T-helper 1 cell treated with Interleukin-12 subunit alpha and Interleukin-12 subunit beta and Interleukin-4 antibody, amounts not matched to agents 30 μg/mL and 1 μg/mL, for 36 hours (primary cell): ENCODE measurements around the gene TRAPPC10.

Experiments used
- H3K27ac Mint-ChIP-seq: one replicate; pipeline ENCODE4 v1.8.0; 2021; ENCODE audit warnings: mild to moderate bottlenecking, mixed read lengths
- H3K27me3 Mint-ChIP-seq: one replicate; pipeline ENCODE4 v1.8.0; 2021; ENCODE audit warnings: low read depth, mixed read lengths
- H3K36me3 Mint-ChIP-seq: one replicate; pipeline ENCODE4 v1.8.0; 2021; ENCODE audit warnings: low read depth, mixed read lengths
- H3K4me1 Mint-ChIP-seq: one replicate; pipeline ENCODE4 v1.8.0; 2021; ENCODE audit warnings: low read depth, mixed read lengths
- H3K4me3 Mint-ChIP-seq: one replicate; pipeline ENCODE4 v1.8.0; 2021; ENCODE audit warnings: mild to moderate bottlenecking, moderate library complexity, mixed read lengths
- H3K9me3 Mint-ChIP-seq: one replicate; pipeline ENCODE4 v1.8.0; 2021; ENCODE audit warnings: mixed read lengths

TRAPPC10 gene, protein sequence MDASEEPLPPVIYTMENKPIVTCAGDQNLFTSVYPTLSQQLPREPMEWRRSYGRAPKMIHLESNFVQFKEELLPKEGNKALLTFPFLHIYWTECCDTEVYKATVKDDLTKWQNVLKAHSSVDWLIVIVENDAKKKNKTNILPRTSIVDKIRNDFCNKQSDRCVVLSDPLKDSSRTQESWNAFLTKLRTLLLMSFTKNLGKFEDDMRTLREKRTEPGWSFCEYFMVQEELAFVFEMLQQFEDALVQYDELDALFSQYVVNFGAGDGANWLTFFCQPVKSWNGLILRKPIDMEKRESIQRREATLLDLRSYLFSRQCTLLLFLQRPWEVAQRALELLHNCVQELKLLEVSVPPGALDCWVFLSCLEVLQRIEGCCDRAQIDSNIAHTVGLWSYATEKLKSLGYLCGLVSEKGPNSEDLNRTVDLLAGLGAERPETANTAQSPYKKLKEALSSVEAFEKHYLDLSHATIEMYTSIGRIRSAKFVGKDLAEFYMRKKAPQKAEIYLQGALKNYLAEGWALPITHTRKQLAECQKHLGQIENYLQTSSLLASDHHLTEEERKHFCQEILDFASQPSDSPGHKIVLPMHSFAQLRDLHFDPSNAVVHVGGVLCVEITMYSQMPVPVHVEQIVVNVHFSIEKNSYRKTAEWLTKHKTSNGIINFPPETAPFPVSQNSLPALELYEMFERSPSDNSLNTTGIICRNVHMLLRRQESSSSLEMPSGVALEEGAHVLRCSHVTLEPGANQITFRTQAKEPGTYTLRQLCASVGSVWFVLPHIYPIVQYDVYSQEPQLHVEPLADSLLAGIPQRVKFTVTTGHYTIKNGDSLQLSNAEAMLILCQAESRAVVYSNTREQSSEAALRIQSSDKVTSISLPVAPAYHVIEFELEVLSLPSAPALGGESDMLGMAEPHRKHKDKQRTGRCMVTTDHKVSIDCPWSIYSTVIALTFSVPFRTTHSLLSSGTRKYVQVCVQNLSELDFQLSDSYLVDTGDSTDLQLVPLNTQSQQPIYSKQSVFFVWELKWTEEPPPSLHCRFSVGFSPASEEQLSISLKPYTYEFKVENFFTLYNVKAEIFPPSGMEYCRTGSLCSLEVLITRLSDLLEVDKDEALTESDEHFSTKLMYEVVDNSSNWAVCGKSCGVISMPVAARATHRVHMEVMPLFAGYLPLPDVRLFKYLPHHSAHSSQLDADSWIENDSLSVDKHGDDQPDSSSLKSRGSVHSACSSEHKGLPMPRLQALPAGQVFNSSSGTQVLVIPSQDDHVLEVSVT

DNA sequence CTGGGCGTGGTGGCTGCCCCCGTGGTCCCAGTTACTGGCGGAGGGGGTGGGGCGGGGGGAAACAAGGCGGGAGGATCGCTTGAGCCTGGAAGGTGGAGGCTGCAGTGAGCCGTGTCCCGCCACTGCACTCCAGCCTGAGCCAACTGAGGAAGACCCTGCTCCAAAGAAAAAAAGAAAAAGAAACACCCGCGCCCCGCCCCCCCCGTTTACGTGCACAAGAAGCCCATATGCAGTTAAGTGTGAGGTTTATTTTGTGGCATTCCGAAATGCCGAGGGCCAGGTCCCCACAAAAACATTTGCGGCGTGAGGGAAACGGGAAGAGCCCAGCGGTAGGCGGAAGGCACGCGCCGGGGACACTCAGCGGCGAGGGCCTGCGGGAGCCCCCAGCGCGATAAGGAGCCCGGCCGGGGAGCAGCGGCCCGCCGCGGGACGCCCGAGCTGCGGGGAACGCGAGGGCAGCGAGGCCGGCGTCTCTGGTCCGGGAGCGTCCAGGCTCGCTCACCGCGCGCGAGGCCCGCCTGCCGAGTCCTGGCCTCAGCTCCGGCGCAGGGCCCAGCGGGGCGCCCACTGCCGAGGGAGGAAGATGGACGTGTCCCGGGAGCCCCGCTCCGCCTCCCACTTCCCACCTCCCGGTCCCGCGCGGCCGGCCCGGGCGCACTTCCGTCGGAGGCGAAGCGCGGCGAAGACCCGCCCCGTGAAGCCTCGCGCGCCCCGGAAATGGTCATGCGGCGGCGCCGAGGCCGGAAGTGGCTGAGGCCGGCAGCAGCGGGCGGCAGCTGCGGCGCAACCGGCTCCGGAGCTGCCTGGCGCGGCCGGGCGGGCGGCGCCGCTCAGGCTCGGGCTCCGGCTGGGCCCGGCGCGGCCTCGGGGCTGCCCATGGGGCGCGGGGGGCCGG is at the start of gene TRAPPC10:
Gene TRAPPC10 (plus strand): TSS at position 731 of the 895 bp plus-strand sequence. CDS start 185 bp downstream, outside the sequence.
- Mint-ChIP-seq H3K27me3 (peaks cover 4% of the 10 kb centered on the region), H3K4me1 (peaks cover 42% of the 10 kb centered on the region), H3K9me3 (no peaks in the 10 kb centered on the region), H3K36me3 (peaks cover 14% of the 10 kb centered on the region), H3K27ac (peak within 1 kb of the TSS; percentile 91), H3K4me3 (peak within 1 kb of the TSS; percentile 90)

DNA sequence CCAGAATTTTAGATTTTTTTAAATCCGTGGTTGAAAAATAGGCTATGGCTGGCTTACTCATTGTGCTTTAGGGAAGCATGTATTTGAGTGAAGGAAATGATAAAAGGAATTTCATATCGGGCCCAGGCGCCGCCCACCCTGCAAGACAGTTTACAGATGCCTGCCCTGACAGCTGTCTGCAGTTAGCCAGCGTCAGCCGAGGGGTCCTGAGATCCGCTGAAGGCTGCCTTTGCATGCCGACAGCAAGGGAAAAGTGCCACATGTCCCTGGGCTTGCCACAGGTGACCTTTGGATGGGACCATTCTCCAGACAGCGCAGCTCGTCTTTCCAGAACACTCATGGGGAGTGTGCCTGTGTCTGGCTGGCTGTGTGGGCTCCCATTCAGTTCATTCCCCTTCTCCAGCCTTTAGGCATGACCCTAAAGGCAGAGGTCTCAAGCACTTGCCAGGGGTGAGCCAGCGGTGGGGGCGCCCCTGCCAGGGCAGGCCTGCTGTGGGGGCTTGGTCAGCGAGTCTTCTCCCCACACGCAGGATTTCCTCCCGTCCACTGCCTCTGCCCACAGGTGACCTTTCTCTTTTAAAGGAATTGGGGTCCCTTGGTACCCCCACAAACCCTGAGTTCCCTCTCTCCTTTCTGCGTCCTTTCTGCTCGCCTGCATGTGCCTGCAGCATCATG is 46.1 kb upstream of the TRAPPC10 start:
- no peaks in the 10 kb centered on the region for H3K27me3 Mint-ChIP-seq
- no peak overlapping the region for H3K27ac Mint-ChIP-seq
- H3K4me1 Mint-ChIP-seq, result peaks cover 12% of the 10 kb centered on the region
- no peaks in the 10 kb centered on the region for H3K9me3 Mint-ChIP-seq
- no peak overlapping the region for H3K4me3 Mint-ChIP-seq
- H3K36me3 Mint-ChIP-seq, result peaks cover 32% of the 10 kb centered on the region

DNA sequence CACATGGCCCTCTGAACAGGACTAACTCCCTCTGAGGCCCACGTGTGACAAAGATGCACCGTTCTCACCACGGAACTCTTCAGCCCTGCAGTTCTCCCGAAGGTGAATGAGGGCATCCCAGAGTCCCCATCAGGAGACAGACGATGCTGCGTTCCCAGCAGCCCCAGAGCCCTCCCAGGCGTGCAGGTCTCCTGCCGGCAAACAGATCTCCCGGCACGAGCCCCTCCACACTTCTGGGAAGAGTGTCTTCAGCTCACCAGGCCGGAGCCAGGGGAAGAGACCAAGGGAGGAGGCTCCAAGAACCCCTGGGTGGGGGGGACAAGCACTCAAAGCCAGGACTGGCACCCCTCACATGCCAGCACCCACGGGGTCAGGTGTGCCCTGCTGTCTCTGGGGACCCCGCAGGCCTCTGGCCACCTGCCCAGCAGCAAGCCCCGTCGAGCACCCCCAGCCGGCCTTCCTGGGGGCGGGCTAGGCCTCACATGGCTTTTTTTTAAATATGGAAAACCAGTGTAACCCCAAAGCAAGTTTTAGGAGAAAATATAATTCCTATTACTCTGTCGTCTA is 45.1 kb upstream of the TRAPPC10 start:
- no peak overlapping the region for H3K4me3 Mint-ChIP-seq
- H3K36me3 Mint-ChIP-seq, result peaks cover 27% of the 10 kb centered on the region
- H3K27me3 Mint-ChIP-seq, result no peaks in the 10 kb centered on the region
- H3K4me1 Mint-ChIP-seq, result peaks cover 5% of the 10 kb centered on the region
- no peak overlapping the region for H3K27ac Mint-ChIP-seq
- H3K9me3 Mint-ChIP-seq, result no peaks in the 10 kb centered on the region

DNA sequence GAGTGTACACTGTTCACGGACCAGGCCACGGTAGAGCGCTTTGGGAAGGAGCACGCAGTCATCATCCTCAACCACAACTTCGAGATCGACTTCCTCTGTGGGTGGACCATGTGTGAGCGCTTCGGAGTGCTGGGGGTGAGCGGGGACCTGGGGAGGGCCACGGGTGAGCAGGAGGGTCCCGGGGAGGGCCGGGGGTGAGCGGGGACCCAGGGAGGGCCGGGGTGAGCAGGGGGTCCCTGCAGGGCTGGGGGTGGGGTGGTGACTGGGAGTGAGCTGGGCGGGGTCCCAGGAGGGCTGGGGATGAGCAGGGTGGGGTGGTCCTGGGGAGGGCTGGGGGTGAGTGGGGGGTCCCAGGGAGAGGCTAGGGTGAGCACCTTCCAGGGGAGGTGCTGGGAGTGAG is 44.1 kb upstream of the TRAPPC10 start:
- Mint-ChIP-seq H3K9me3 (no peaks in the 10 kb centered on the region), H3K27me3 (no peaks in the 10 kb centered on the region), H3K4me3 (no peak overlapping the region), H3K4me1 (peaks cover 4% of the 10 kb centered on the region), H3K27ac (peak overlapping the region; percentile 33), H3K36me3 (peaks cover 20% of the 10 kb centered on the region)

DNA sequence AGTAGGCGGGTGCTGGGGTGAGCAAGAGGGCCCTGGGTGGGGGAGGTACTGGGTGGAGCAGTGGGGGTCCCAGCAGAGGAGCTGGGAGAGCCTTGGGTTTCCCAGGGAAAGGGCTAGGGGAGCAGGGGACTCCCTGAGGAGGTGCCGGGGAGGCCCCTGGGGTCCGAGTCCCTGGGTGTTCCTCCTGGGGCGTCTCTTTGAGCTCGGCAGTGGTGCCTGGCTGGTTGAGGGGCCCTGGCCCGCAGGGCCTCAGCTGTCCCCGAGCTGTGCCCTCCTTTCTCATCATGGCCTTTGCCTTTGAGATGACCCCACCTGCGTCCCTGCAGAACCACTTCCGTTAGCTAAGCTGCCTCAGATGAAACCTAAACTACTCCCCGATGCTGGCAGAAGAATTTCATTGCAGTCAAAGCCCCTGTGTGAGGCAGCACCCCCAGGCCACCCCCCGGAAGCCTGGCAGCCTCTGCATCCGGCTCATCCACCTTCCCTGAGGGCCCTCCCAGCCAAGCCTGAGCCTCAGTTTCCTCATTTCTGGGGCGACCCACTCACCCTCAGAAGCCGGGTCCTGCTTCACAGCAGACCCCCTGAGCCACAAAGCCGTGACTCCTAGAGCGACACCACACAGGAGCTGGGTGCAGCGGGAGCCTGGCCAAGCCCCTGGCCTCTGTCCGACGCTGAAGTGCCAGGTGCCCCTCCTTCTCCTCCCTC is 43.5 kb upstream of the TRAPPC10 start:
- peaks cover 17% of the 10 kb centered on the region for H3K36me3 Mint-ChIP-seq

DNA sequence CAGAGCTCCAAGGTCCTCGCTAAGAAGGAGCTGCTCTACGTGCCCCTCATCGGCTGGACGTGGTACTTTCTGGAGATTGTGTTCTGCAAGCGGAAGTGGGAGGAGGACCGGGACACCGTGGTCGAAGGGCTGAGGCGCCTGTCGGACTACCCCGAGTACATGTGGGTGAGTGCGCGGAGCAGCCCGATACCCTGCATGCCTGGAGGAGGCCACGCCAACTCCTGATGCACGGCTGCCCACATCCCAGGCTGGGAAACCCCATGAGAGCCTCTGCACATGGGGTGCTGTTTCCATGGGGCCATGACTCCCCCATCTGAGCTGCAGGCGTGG is 43.0 kb upstream of the TRAPPC10 start:
- no peak overlapping the region for H3K27ac Mint-ChIP-seq
- H3K4me3 Mint-ChIP-seq, result no peak overlapping the region
- no peaks in the 10 kb centered on the region for H3K27me3 Mint-ChIP-seq
- H3K9me3 Mint-ChIP-seq, result no peaks in the 10 kb centered on the region
- H3K36me3 Mint-ChIP-seq, result peaks cover 13% of the 10 kb centered on the region
- H3K4me1 Mint-ChIP-seq, result peaks cover 2% of the 10 kb centered on the region

More for the DNA sequence above, 43.5 kb upstream of the TRAPPC10 start:
- Mint-ChIP-seq H3K4me1 (peaks cover 2% of the 10 kb centered on the region), H3K4me3 (no peak overlapping the region), H3K27me3 (no peaks in the 10 kb centered on the region), H3K27ac (no peak overlapping the region), H3K9me3 (no peaks in the 10 kb centered on the region)

DNA sequence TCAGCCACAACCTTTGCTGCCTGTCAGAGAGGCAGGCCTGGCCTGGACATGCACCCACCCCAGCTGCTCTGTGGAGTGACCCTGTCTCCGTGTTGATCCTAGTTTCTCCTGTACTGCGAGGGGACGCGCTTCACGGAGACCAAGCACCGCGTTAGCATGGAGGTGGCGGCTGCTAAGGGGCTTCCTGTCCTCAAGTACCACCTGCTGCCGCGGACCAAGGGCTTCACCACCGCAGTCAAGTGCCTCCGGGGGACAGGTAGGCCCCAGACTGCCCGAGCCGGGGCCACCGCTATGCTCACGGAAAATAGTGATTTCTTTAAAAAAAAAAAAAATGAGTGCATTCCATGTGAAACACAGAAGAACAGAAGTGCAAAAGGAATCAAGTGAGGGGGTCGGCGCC is 41.6 kb upstream of the TRAPPC10 start:
- Mint-ChIP-seq H3K4me3 (no peak overlapping the region), H3K9me3 (no peaks in the 10 kb centered on the region), H3K27me3 (no peaks in the 10 kb centered on the region), H3K36me3 (peaks cover 17% of the 10 kb centered on the region), H3K27ac (no peak overlapping the region), H3K4me1 (peaks cover 10% of the 10 kb centered on the region)

DNA sequence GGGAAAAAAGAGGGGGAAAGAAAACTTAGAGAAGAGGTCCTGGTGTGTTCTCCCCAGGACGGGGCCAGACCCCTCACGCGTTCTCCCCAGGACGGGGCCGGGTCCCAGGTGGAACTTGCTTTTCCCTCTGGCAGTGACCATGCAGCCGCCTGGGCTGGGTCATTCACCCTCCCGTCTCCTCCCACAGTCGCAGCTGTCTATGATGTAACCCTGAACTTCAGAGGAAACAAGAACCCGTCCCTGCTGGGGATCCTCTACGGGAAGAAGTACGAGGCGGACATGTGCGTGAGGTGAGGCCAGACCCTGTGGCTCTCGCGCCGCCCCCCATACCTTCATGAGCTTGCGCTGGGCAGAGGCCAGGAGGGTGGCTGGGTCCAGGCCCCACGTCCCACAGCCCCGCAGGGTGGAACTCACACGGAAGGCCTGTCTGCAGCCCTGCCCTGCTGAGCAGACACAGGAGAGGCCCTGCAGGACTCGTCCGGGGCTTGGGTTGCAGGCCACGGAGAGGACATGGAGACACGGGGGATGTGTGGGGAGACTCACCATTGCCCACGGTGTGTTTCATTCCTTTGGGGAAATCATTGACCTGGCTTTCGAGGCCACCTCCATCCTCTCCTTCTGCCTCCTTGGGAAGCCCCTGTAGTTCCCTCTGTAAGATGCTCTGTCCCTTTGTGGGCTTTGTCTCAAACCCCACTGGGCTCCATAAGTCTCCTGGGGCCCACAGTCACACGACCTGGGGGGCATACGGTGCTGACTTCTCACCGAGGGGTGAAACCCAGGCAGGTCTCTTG is 40.7 kb upstream of the TRAPPC10 start:
- Mint-ChIP-seq H3K4me1 (peaks cover 13% of the 10 kb centered on the region), H3K4me3 (no peak overlapping the region)

DNA sequence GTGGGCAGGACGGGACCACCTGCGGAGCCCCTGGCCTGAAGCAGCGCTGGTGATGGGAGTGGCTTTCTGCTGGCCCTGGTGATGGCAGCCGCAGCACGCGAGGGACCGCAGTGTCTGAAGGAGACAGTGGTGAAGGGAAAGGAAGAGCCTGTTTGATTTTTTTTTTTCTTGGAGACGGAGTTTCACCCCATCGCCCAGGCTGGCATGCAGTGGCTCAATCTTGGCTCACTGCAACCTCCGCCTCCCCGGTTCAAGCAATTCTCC is 40.2 kb upstream of the TRAPPC10 start:
- Mint-ChIP-seq H3K27ac (no peak overlapping the region), H3K4me1 (peaks cover 13% of the 10 kb centered on the region), H3K9me3 (no peaks in the 10 kb centered on the region), H3K4me3 (no peak overlapping the region), H3K36me3 (peaks cover 19% of the 10 kb centered on the region), H3K27me3 (no peaks in the 10 kb centered on the region)

More for the DNA sequence above, 40.7 kb upstream of the TRAPPC10 start:
- H3K27me3 Mint-ChIP-seq, result no peaks in the 10 kb centered on the region
- H3K27ac Mint-ChIP-seq, result no peak overlapping the region
- peaks cover 19% of the 10 kb centered on the region for H3K36me3 Mint-ChIP-seq
- H3K9me3 Mint-ChIP-seq, result no peaks in the 10 kb centered on the region

DNA sequence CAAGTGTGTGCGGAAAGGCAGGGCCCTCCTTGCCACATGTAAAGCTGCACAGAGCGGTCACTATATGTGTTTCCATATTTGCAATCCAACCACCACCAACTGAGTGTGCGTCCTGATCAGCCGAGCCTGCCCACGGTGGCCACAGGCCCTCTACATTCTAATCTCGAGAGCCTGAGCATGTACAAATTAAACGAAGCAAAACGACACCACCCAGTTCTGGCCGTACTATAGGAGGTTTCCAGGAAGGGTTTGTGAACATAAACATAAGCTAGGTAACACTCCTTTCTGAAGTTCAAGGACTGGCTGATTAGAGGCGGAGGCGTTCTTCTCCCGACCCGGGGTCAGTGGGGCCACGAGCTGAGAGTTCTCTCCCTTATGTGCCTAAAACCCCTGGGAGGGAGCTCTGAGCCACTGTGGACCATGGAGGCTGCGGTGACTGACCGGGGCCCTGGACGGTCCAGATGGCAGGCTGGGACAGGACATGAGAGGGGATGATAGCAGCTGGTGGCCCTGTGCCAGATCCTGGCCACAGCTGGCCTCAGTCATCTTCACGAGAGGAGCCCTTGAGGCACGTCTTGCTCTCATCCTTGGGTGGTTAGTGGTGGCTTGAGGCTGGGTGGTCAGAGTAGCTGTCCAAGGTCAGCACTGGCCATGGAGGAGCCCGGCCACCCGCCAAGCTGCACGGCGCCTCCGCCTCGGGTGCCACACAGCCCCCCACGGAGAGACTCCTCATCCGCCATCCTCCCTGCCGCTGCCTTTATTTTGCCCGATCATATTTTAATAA is 39.1 kb upstream of the TRAPPC10 start:
- Mint-ChIP-seq H3K36me3 (peaks cover 14% of the 10 kb centered on the region), H3K27me3 (no peaks in the 10 kb centered on the region), H3K9me3 (no peaks in the 10 kb centered on the region), H3K4me3 (no peak overlapping the region), H3K27ac (no peak overlapping the region), H3K4me1 (peaks cover 13% of the 10 kb centered on the region)

DNA sequence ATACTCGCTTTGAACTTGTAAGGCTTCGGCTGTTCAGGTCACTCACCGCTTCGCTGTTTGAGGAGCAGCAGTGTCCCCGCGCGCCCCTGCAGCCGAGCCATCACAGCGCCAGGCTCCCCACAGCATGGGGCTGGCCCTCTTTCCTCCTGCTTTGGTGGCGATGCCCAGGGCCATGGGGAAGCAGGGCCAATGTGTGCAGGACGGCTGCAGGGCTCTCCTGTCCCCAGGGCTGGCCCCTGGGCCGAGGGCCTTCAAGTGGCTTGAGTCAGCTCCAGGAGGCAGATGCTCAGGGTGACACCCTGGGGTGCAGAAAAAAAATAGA is 38.5 kb upstream of the TRAPPC10 start:
- Mint-ChIP-seq H3K27me3 (no peaks in the 10 kb centered on the region), H3K36me3 (peaks cover 17% of the 10 kb centered on the region), H3K9me3 (no peaks in the 10 kb centered on the region), H3K4me1 (peaks cover 13% of the 10 kb centered on the region), H3K4me3 (no peak overlapping the region), H3K27ac (no peak overlapping the region)
